GM23338 (cell line): ENCODE data around the gene PCDHGB3. TPM values are rescaled to one million over a fixed set of nuclear protein-coding genes. Genes with fewer than 3 reads are reported as not detected.
A peak's percentile ranks its signal among the peaks of the same experiment; 100 is the strongest.
"Not testable (repeated sequence)": the region's sequence is repeated elsewhere in the genome, so short reads cannot be mapped to it uniquely, and the experiment has no call there.

ENCODE experiments used
- ATAC-seq: fragments of 200-7000 bp; cut with Tn5 transposase; 3 replicates; pipeline ENCODE4 v1.9.1; 2020
- DNase-seq: peaks from one replicate; pipeline ENCODE4 v3.0.0-alpha.2; 2015; ENCODE audit warnings: low spot score
- H2AFZ ChIP-seq: fragments of 200-600 bp; sonication (generic); 2 replicates; pipeline ENCODE4 v1.8.0; 2016; ENCODE audit warnings: antibody characterized with exemption, mild to moderate bottlenecking, moderate library complexity
- H3F3A ChIP-seq: fragments of 200-600 bp; sonication (generic); replicated peaks from 2 replicates; pipeline ENCODE4 v1.8.0; 2017; ENCODE audit warnings: antibody characterized with exemption, mixed run types, low read depth
- H3K27ac ChIP-seq: fragments of 200-600 bp; sonication (generic); 2 replicates; pipeline ENCODE4 v1.6.1; 2016; ENCODE audit warnings: low read depth
- H3K27me3 ChIP-seq: fragments of 200-600 bp; sonication (generic); 2 replicates; pipeline ENCODE4 v1.8.0; 2016; ENCODE audit warnings: mild to moderate bottlenecking, mixed run types, moderate library complexity; ENCODE audit not compliant: insufficient read depth
- H3K36me3 ChIP-seq: fragments of 200-600 bp; sonication (generic); 2 replicates; pipeline ENCODE4 v1.8.0; 2016; ENCODE audit warnings: mild to moderate bottlenecking; ENCODE audit not compliant: insufficient read depth
- H3K4me1 ChIP-seq: fragments of 200-600 bp; sonication (generic); 2 replicates; pipeline ENCODE4 v1.8.0; 2016; ENCODE audit warnings: mild to moderate bottlenecking, moderate library complexity; ENCODE audit not compliant: insufficient read depth
- H3K4me2 ChIP-seq: fragments of 200-600 bp; sonication (generic); 2 replicates; pipeline ENCODE4 v1.7.1; 2017; ENCODE audit warnings: mixed run types
- H3K4me3 ChIP-seq: fragments of 200-600 bp; sonication (generic); 2 replicates; pipeline ENCODE4 v1.6.1; 2016; ENCODE audit warnings: mixed run types
- H3K79me2 ChIP-seq: fragments of 200-600 bp; sonication (generic); replicated peaks from 2 replicates; pipeline ENCODE4 v1.8.0; 2017; ENCODE audit warnings: mild to moderate bottlenecking; ENCODE audit not compliant: insufficient read depth
- H3K9me2 ChIP-seq: fragments of 200-600 bp; sonication (generic); 2 replicates; pipeline ENCODE4 v1.8.0; 2017; ENCODE audit not compliant: insufficient read depth
- H4K20me1 ChIP-seq: fragments of 200-600 bp; sonication (generic); replicated peaks from 2 replicates; pipeline ENCODE4 v1.8.0; 2017; ENCODE audit warnings: mild to moderate bottlenecking; ENCODE audit not compliant: insufficient read depth
- H3K27ac Mint-ChIP-seq: 2 replicates; pipeline ENCODE4 v1.8.0; 2020; ENCODE audit warnings: inconsistent platforms, mild to moderate bottlenecking, moderate library complexity, mixed read lengths
- H3K27me3 Mint-ChIP-seq: 3 replicates; pipeline ENCODE4 v1.8.0; 2022; ENCODE audit warnings: low read depth, mild to moderate bottlenecking, moderate library complexity, mixed read lengths, inconsistent platforms; ENCODE audit not compliant: insufficient read depth, poor library complexity
- H3K36me3 Mint-ChIP-seq: 3 replicates; pipeline ENCODE4 v1.8.0; 2021; ENCODE audit warnings: low read depth, mild to moderate bottlenecking, inconsistent platforms, moderate library complexity, mixed read lengths
- H3K4me1 Mint-ChIP-seq: 3 replicates; pipeline ENCODE4 v1.8.0; 2020; ENCODE audit warnings: mild to moderate bottlenecking, inconsistent platforms, mixed read lengths
- H3K4me3 Mint-ChIP-seq: 3 replicates; pipeline ENCODE4 v1.8.0; 2021; ENCODE audit warnings: moderate library complexity, mild to moderate bottlenecking, inconsistent platforms, mixed read lengths
- H3K9me3 Mint-ChIP-seq: 3 replicates; pipeline ENCODE4 v1.8.0; 2020; ENCODE audit warnings: moderate library complexity, mild to moderate bottlenecking, inconsistent platforms, mixed read lengths
- CREB1 ChIP-seq: fragments of 250-450 bp; sonication (Bioruptor Pico); IDR thresholded peaks from 2 replicates; pipeline ENCODE4 v1.5.0; 2020; ENCODE audit warnings: low read depth, mild to moderate bottlenecking, moderate library complexity
- EZH2phosphoT487 ChIP-seq: fragments of 200-600 bp; sonication (generic); IDR thresholded peaks from one replicate; pipeline ENCODE4 v1.8.1; 2018; ENCODE audit warnings: antibody characterized with exemption; ENCODE audit not compliant: unreplicated experiment
- JUNB ChIP-seq: IDR thresholded peaks from one replicate; pipeline ENCODE4 v1.6.1; 2016; ENCODE audit warnings: antibody characterized with exemption; ENCODE audit not compliant: unreplicated experiment
- STAT1 ChIP-seq: IDR thresholded peaks from one replicate; pipeline ENCODE4 v1.6.1; 2016; ENCODE audit warnings: antibody characterized with exemption; ENCODE audit not compliant: unreplicated experiment
- ZNF114 ChIP-seq: fragments of 250-450 bp; sonication (Bioruptor Pico); IDR thresholded peaks from 2 replicates; pipeline ENCODE4 v1.5.0; 2020; ENCODE audit warnings: mild to moderate bottlenecking, moderate library complexity
- ZNF331 ChIP-seq: fragments of 250-450 bp; sonication (Bioruptor Pico); IDR thresholded peaks from 2 replicates; pipeline ENCODE4 v1.5.0; 2020; ENCODE audit warnings: low read depth, mild to moderate bottlenecking, moderate library complexity
- polyA plus RNA-seq: library from polyadenylated mRNA; unstranded; fragments of >200 nt; fragmentation: Nextera tagmentation; extraction: Ambion mirVana; gene quantifications from 2 replicates; pipeline ENCODE4 v1.2.1, GENCODE V29; 2016
- total RNA-seq: library from RNA; depleted of rRNA; stranded (reverse); fragments of >200 nt; shearing (Covaris generic); gene quantifications from 2 replicates; pipeline ENCODE4 v1.2.3, GENCODE V29; 2014
- TF ChIP-seq, protein P1 (sequence below), 2 experiments: fragments of 200-600 bp in 1 of 2; sonication (generic) in 1 of 2; conservative IDR thresholded peaks; 2 replicates each; pipeline versions ENCODE4 v1.5.1 to v1.6.1; 2016 to 2017; ENCODE audit warnings: antibody characterized with exemption in 2 of 2, low read depth in 2 of 2, mild to moderate bottlenecking in 2 of 2, moderate library complexity in 1 of 2

Gene PCDHGB3
- total and polyA plus RNA-seq, 2 experiments from 2014 or later, result 0.24 to 5.8 TPM

DNA sequence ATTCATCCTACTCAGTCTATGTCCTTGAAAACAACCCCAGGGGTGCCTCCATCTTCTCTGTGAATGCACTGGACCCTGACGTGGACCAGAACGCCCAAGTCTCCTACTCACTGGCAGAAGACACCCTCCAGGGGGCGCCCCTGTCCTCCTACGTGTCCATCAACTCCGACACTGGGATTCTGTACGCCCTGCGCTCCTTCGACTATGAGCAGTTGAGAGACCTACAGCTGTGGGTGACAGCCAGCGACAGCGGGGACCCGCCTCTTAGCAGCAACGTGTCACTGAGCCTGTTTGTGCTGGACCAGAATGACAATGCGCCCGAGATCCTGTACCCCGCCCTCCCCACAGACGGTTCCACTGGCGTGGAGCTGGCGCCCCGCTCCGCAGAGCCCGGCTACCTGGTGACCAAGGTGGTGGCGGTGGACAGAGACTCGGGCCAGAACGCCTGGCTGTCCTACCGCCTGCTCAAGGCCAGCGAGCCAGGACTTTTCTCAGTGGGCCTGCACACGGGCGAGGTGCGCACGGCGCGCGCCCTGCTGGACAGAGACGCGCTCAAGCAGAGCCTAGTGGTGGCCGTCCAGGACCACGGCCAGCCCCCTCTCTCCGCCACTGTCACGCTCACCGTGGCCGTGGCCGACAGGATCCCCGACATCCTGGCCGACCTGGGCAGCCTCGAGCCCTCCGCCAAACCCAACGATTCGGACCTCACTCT lies 5.6 kb downstream of the PCDHGB3 start:
- H3F3A ChIP-seq, H3K27me3 Mint-ChIP-seq, H3K4me2 ChIP-seq, H3K9me2 ChIP-seq, H3K4me1 Mint-ChIP-seq, H4K20me1 ChIP-seq, H3K27ac Mint-ChIP-seq, H3K4me1 ChIP-seq, ATAC-seq, H3K27me3 ChIP-seq, H2AFZ ChIP-seq, H3K4me3 Mint-ChIP-seq, H3K79me2 ChIP-seq, H3K4me3 ChIP-seq, H3K27ac ChIP-seq, H3K36me3 ChIP-seq: not testable (repeated sequence)
- H3K36me3 Mint-ChIP-seq, result peaks cover 60% of the 10 kb centered on the region
- peak; percentile 34 for DNase-seq
- peaks cover 64% of the 10 kb centered on the region for H3K9me3 Mint-ChIP-seq
- TF ChIP-seq, protein P1, sequence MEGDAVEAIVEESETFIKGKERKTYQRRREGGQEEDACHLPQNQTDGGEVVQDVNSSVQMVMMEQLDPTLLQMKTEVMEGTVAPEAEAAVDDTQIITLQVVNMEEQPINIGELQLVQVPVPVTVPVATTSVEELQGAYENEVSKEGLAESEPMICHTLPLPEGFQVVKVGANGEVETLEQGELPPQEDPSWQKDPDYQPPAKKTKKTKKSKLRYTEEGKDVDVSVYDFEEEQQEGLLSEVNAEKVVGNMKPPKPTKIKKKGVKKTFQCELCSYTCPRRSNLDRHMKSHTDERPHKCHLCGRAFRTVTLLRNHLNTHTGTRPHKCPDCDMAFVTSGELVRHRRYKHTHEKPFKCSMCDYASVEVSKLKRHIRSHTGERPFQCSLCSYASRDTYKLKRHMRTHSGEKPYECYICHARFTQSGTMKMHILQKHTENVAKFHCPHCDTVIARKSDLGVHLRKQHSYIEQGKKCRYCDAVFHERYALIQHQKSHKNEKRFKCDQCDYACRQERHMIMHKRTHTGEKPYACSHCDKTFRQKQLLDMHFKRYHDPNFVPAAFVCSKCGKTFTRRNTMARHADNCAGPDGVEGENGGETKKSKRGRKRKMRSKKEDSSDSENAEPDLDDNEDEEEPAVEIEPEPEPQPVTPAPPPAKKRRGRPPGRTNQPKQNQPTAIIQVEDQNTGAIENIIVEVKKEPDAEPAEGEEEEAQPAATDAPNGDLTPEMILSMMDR (conservative IDR thresholded peaks at IDR 0.05; ENCODE audit: low read depth in 2 of 2), result peak; percentile 50 to 51

DNA sequence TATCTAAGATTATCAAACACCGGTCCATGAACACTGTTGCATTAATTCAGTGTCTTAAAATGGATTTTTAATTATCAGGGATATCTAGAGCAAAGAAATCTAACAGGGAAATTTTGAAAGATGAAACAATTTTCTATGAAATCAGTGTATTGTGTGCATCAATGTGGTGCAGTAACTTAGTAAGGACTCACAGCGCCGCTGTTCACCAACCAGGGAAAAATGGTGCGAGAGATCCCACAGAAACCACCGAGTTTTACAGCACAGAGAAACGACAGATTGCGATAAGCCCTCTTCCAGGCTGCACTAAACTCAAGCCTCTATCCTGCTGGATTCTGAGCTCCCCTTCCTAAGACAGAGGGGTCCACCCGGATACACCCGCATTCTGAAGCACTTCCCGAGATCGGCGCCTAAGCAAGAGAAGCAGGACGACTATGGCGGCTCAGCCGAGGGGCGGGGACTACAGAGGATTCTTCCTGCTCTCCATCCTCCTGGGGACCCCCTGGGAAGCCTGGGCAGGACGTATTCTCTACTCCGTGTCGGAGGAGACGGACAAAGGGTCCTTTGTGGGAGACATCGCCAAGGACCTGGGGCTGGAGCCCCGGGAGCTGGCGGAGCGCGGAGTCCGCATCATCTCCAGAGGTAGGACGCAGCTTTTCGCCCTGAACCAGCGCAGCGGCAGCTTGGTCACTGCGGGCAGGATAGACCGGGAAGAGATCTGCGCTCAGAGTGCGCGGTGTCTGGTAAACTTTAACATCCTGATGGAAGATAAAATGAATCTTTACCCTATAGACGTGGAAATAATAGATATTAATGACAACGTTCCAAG lies 12.6 kb downstream of the PCDHGB3 start, which contains the start of gene PCDHGA7:
Gene PCDHGA7, plus strand, starts transcription at position 274 of the 826 bp plus-strand sequence. Its CDS starts 158 bp downstream, at position 432.
- Histone ChIP-seq H3F3A (no peaks in the 10 kb centered on the region), H3K36me3 (no peaks in the 10 kb centered on the region), H3K9me2 (no peaks in the 10 kb centered on the region), H3K4me2 (no peak within 1 kb of the TSS), H3K4me3 (no peak within 1 kb of the TSS), H3K79me2 (no peaks in the 10 kb centered on the region), H3K27me3 (no peaks in the 10 kb centered on the region), H4K20me1 (no peaks in the 10 kb centered on the region), H3K4me1 (no peaks in the 10 kb centered on the region), H3K27ac (no peak within 1 kb of the TSS), H2AFZ (no peak within 1 kb of the TSS)
- Mint-ChIP-seq H3K4me3 (peak within 1 kb of the TSS; percentile 85), H3K9me3 (peaks cover 58% of the 10 kb centered on the region), H3K27me3 (peaks cover 10% of the 10 kb centered on the region), H3K27ac (peak within 1 kb of the TSS; percentile 90), H3K4me1 (no peaks in the 10 kb centered on the region), H3K36me3 (peaks cover 44% of the 10 kb centered on the region)
- TF ChIP-seq ZNF114 (CRISPR knock-in tag) (no peak), ZNF331 (CRISPR knock-in tag) (no peak), JUNB (no peak), EZH2phosphoT487 (no peak), STAT1 (no peak), CREB1 (CRISPR knock-in tag) (no peak)
- TF ChIP-seq, protein P1 (conservative IDR thresholded peaks at IDR 0.05; ENCODE audit: low read depth in 2 of 2), result no peak
- ATAC-seq (peak; percentile 73), DNase-seq (no peak)
